Stomach smooth muscle (tissue), 2 donors: ENCODE results near the gene ALOX15B.

Experiments used
- H3K27ac ChIP-seq: one replicate; pipeline ENCODE4 v1.7.0; 2013; ENCODE audit warnings: mild to moderate bottlenecking, low read length, inconsistent platforms
- H3K27me3 ChIP-seq, 2 donors: one replicate each; pipeline ENCODE4 v1.7.0; 2013; ENCODE audit warnings: low read length in 2 of 2; ENCODE audit not compliant: insufficient read depth in 2 of 2, control insufficient read depth in 1 of 2
- H3K36me3 ChIP-seq, 2 donors: one replicate each; pipeline ENCODE4 v1.7.0; 2013; ENCODE audit warnings: low read length in 2 of 2; ENCODE audit not compliant: control insufficient read depth in 2 of 2, insufficient read depth in 2 of 2
- H3K4me1 ChIP-seq: one replicate; pipeline ENCODE4 v1.7.0; 2013; ENCODE audit warnings: low read length; ENCODE audit not compliant: control insufficient read depth, insufficient read depth
- H3K4me3 ChIP-seq, 2 donors: one replicate each; pipeline ENCODE4 v1.7.0; 2013; ENCODE audit warnings: low read length in 2 of 2
- H3K9ac ChIP-seq, 2 donors: one replicate each; pipeline ENCODE4 v1.7.0; 2013; ENCODE audit warnings: low read length in 2 of 2, mild to moderate bottlenecking in 1 of 2
- H3K9me3 ChIP-seq, 2 donors: one replicate each; pipeline ENCODE4 v1.7.0; 2013; ENCODE audit warnings: low read length in 2 of 2; ENCODE audit not compliant: control insufficient read depth in 2 of 2
- donor health status: healthy.
- donor health status: Pancreatic carcinoma.

Gene ALOX15B

GRCh38 chr17:8089728-8090127 is 50.9 kb downstream of the ALOX15B start:
- Histone ChIP-seq H3K27me3 (peaks cover 28 to 33% of the 10 kb centered on the region in 2 donors), H3K9ac (no peak overlapping the region), H3K4me3 (no peak overlapping the region)

GRCh38 chr17:8091033-8091687 is 52.3 kb downstream of the ALOX15B start:
- Histone ChIP-seq H3K4me3 (no peak overlapping the region), H3K4me1 (no peaks in the 10 kb centered on the region), H3K9ac (no peak overlapping the region), H3K27ac (no peak overlapping the region), H3K36me3 (no peaks in the 10 kb centered on the region), H3K27me3 (peaks cover 32 to 41% of the 10 kb centered on the region in 2 donors), H3K9me3 (no peaks in the 10 kb centered on the region)

More at GRCh38 chr17:8089728-8090127, 50.9 kb downstream of the ALOX15B start:
- Histone ChIP-seq H3K4me1 (no peaks in the 10 kb centered on the region), H3K36me3 (no peaks in the 10 kb centered on the region), H3K9me3 (no peaks in the 10 kb centered on the region), H3K27ac (no peak overlapping the region)

GRCh38 chr17:8095361-8095760 is 56.5 kb downstream of the ALOX15B start:
- no peak overlapping the region for H3K27ac ChIP-seq
- H3K36me3 ChIP-seq: no peaks in the 10 kb centered on the region
- H3K4me3 ChIP-seq: no peak overlapping the region
- peaks cover 22 to 27% of the 10 kb centered on the region in 2 donors for H3K27me3 ChIP-seq
- H3K9me3 ChIP-seq: no peaks in the 10 kb centered on the region
- H3K9ac ChIP-seq: no peak overlapping the region
- H3K4me1 ChIP-seq: no peaks in the 10 kb centered on the region

- no peak overlapping the region for H3K9ac ChIP-seq
- H3K27ac ChIP-seq: no peak overlapping the region
- H3K4me3 ChIP-seq: no peak overlapping the region
- H3K36me3 ChIP-seq: no peaks in the 10 kb centered on the region
- H3K9me3 ChIP-seq: no peaks in the 10 kb centered on the region
- H3K27me3 ChIP-seq: peaks cover 17 to 20% of the 10 kb centered on the region in 2 donors
- H3K4me1 ChIP-seq: no peaks in the 10 kb centered on the region
These were observed 57.7 kb downstream of the ALOX15B start for GRCh38 chr17:8096541-8096940.
